Measurements from ENCODE around the gene MTMR3.
A peak's percentile ranks its signal among the peaks of the same experiment; 100 is the strongest.

MTMR3 gene

GRCh38 chr22:29998627-29999384, 115.8 kb downstream of the MTMR3 start:
- no peak overlapping the region for H3K27ac Mint-ChIP-seq
- no peaks in the 10 kb centered on the region for H3K9me3 Mint-ChIP-seq
- H3K36me3 Mint-ChIP-seq (ENCODE audit: low read depth), result peaks cover 90% of the 10 kb centered on the region

GRCh38 chr22:30000566-30000965, 117.6 kb downstream of the MTMR3 start:
- intact Hi-C loops (cut with micrococcal nuclease), result loop anchor here (5.0 to 10.0 kb wide), 2 partner anchors 228 to 316 kb away; no protein-coding TSS in a partner anchor
- H3K9me3 Mint-ChIP-seq, result no peaks in the 10 kb centered on the region

More at GRCh38 chr22:29998627-29999384, 115.8 kb downstream of the MTMR3 start:
- intact Hi-C loops (cut with micrococcal nuclease), result no loop called here
- Mint-ChIP-seq H3K4me3 (no peak overlapping the region), H3K27me3 (no peaks in the 10 kb centered on the region), H3K4me1 (ENCODE audit: low read depth) (peaks cover 19% of the 10 kb centered on the region)

GRCh38 chr22:30001459-30001858, 118.5 kb downstream of the MTMR3 start:
- intact Hi-C loops (cut with micrococcal nuclease), result loop anchor here (5.0 to 10.0 kb wide), 2 partner anchors 229 to 317 kb away; no protein-coding TSS in a partner anchor

More at GRCh38 chr22:30000566-30000965, 117.6 kb downstream of the MTMR3 start:
- Mint-ChIP-seq H3K36me3 (ENCODE audit: low read depth) (peaks cover 86% of the 10 kb centered on the region), H3K4me3 (no peak overlapping the region), H3K27me3 (no peaks in the 10 kb centered on the region), H3K27ac (no peak overlapping the region), H3K4me1 (ENCODE audit: low read depth) (peaks cover 11% of the 10 kb centered on the region)

GRCh38 chr22:30002861-30003486, 120.0 kb downstream of the MTMR3 start:
- intact Hi-C loops (cut with micrococcal nuclease), result loop anchor here (5.0 to 10.0 kb wide), 2 partner anchors 231 to 318 kb away; no protein-coding TSS in a partner anchor
- Mint-ChIP-seq H3K4me1 (ENCODE audit: low read depth) (peaks cover 11% of the 10 kb centered on the region), H3K4me3 (no peak overlapping the region), H3K27ac (peak overlapping the region; percentile 25), H3K9me3 (no peaks in the 10 kb centered on the region), H3K27me3 (no peaks in the 10 kb centered on the region), H3K36me3 (ENCODE audit: low read depth) (peaks cover 94% of the 10 kb centered on the region)

More at GRCh38 chr22:30001459-30001858, 118.5 kb downstream of the MTMR3 start:
- H3K36me3 Mint-ChIP-seq (ENCODE audit: low read depth), result peaks cover 88% of the 10 kb centered on the region
- no peaks in the 10 kb centered on the region for H3K9me3 Mint-ChIP-seq
- no peak overlapping the region for H3K4me3 Mint-ChIP-seq
- no peaks in the 10 kb centered on the region for H3K27me3 Mint-ChIP-seq
- no peak overlapping the region for H3K27ac Mint-ChIP-seq
- peaks cover 11% of the 10 kb centered on the region for H3K4me1 Mint-ChIP-seq (ENCODE audit: low read depth)

GRCh38 chr22:30004101-30004500, 121.1 kb downstream of the MTMR3 start:
- no peak overlapping the region for H3K27ac Mint-ChIP-seq
- H3K4me1 Mint-ChIP-seq (ENCODE audit: low read depth), result peaks cover 11% of the 10 kb centered on the region
- H3K27me3 Mint-ChIP-seq, result no peaks in the 10 kb centered on the region
- peaks cover 94% of the 10 kb centered on the region for H3K36me3 Mint-ChIP-seq (ENCODE audit: low read depth)
- H3K9me3 Mint-ChIP-seq, result no peaks in the 10 kb centered on the region
- H3K4me3 Mint-ChIP-seq, result no peak overlapping the region
- intact Hi-C loops (cut with micrococcal nuclease), result loop anchor here (5.0 to 10.0 kb wide), 2 partner anchors 232 to 319 kb away; no protein-coding TSS in a partner anchor

GRCh38 chr22:30004694-30005093, 121.7 kb downstream of the MTMR3 start:
- Mint-ChIP-seq H3K4me1 (ENCODE audit: low read depth) (peaks cover 11% of the 10 kb centered on the region), H3K9me3 (no peaks in the 10 kb centered on the region), H3K27ac (no peak overlapping the region), H3K27me3 (no peaks in the 10 kb centered on the region), H3K4me3 (no peak overlapping the region), H3K36me3 (ENCODE audit: low read depth) (peaks cover 94% of the 10 kb centered on the region)
- intact Hi-C loops (cut with micrococcal nuclease), result loop anchor here (5.0 to 10.0 kb wide), 2 partner anchors 232 to 320 kb away; no protein-coding TSS in a partner anchor

GRCh38 chr22:30005213-30005857, 122.4 kb downstream of the MTMR3 start:
- Mint-ChIP-seq H3K4me1 (ENCODE audit: low read depth) (peaks cover 11% of the 10 kb centered on the region), H3K4me3 (no peak overlapping the region), H3K27ac (no peak overlapping the region), H3K9me3 (no peaks in the 10 kb centered on the region), H3K27me3 (no peaks in the 10 kb centered on the region), H3K36me3 (ENCODE audit: low read depth) (peaks cover 94% of the 10 kb centered on the region)
- intact Hi-C loops (cut with micrococcal nuclease), result loop anchor here (10.0 kb wide), 1 partner anchor 321 kb away; no protein-coding TSS in a partner anchor

- peaks cover 93% of the 10 kb centered on the region for H3K36me3 Mint-ChIP-seq (ENCODE audit: low read depth)
- H3K9me3 Mint-ChIP-seq, result no peaks in the 10 kb centered on the region
- no peaks in the 10 kb centered on the region for H3K27me3 Mint-ChIP-seq
- H3K4me3 Mint-ChIP-seq, result no peak overlapping the region
- H3K4me1 Mint-ChIP-seq (ENCODE audit: low read depth), result peaks cover 11% of the 10 kb centered on the region
- intact Hi-C loops (cut with micrococcal nuclease), result loop anchor here (10.0 kb wide), 1 partner anchor 323 kb away; no protein-coding TSS in a partner anchor
- no peak overlapping the region for H3K27ac Mint-ChIP-seq
Observed at GRCh38 chr22:30007361-30007760, 124.4 kb downstream of the MTMR3 start.

- intact Hi-C loops (cut with micrococcal nuclease), result loop anchor here (10.0 kb wide), 1 partner anchor 324 kb away; no protein-coding TSS in a partner anchor
- H3K4me3 Mint-ChIP-seq, result no peak overlapping the region
- H3K36me3 Mint-ChIP-seq (ENCODE audit: low read depth), result peaks cover 93% of the 10 kb centered on the region
- no peaks in the 10 kb centered on the region for H3K9me3 Mint-ChIP-seq
- H3K27ac Mint-ChIP-seq, result no peak overlapping the region
- H3K4me1 Mint-ChIP-seq (ENCODE audit: low read depth), result peaks cover under 1% of the 10 kb centered on the region
- no peaks in the 10 kb centered on the region for H3K27me3 Mint-ChIP-seq
Observed at GRCh38 chr22:30008401-30008800, 125.4 kb downstream of the MTMR3 start.

- Mint-ChIP-seq H3K9me3 (no peaks in the 10 kb centered on the region), H3K27ac (no peak overlapping the region), H3K27me3 (no peaks in the 10 kb centered on the region), H3K4me1 (ENCODE audit: low read depth) (peaks cover 9% of the 10 kb centered on the region), H3K4me3 (no peak overlapping the region), H3K36me3 (ENCODE audit: low read depth) (peaks cover 93% of the 10 kb centered on the region)
- intact Hi-C loops (cut with micrococcal nuclease), result loop anchor here (10.0 kb wide), 1 partner anchor 325 kb away; no protein-coding TSS in a partner anchor
Observed at GRCh38 chr22:30009478-30009877, 126.5 kb downstream of the MTMR3 start.

GRCh38 chr22:30010789-30011405, 127.9 kb downstream of the MTMR3 start:
- H3K4me3 Mint-ChIP-seq, result no peak overlapping the region
- H3K9me3 Mint-ChIP-seq, result no peaks in the 10 kb centered on the region
- H3K27ac Mint-ChIP-seq, result no peak overlapping the region
- H3K4me1 Mint-ChIP-seq (ENCODE audit: low read depth), result peaks cover 20% of the 10 kb centered on the region
- H3K27me3 Mint-ChIP-seq, result no peaks in the 10 kb centered on the region
- intact Hi-C loops (cut with micrococcal nuclease), result no loop called here
- peaks cover 99% of the 10 kb centered on the region for H3K36me3 Mint-ChIP-seq (ENCODE audit: low read depth)

- intact Hi-C loops (cut with micrococcal nuclease), result no loop called here
- Mint-ChIP-seq H3K27ac (no peak overlapping the region), H3K4me3 (no peak overlapping the region), H3K36me3 (ENCODE audit: low read depth) (peaks cover 97% of the 10 kb centered on the region), H3K9me3 (no peaks in the 10 kb centered on the region), H3K4me1 (ENCODE audit: low read depth) (peaks cover 21% of the 10 kb centered on the region), H3K27me3 (no peaks in the 10 kb centered on the region)
Observed at GRCh38 chr22:30013201-30013600, 130.2 kb downstream of the MTMR3 start.

- Mint-ChIP-seq H3K9me3 (no peaks in the 10 kb centered on the region), H3K27me3 (no peaks in the 10 kb centered on the region), H3K27ac (peak overlapping the region; percentile 56), H3K4me3 (no peak overlapping the region), H3K4me1 (ENCODE audit: low read depth) (peaks cover 24% of the 10 kb centered on the region), H3K36me3 (ENCODE audit: low read depth) (peaks cover 97% of the 10 kb centered on the region)
- intact Hi-C loops (cut with micrococcal nuclease), result no loop called here
Observed at GRCh38 chr22:30014244-30014643, 131.3 kb downstream of the MTMR3 start.
